KBM-7 (cell line): ENCODE measurements around the gene NR1D1.

Experiments used
- DNase-seq: peaks from one replicate; pipeline ENCODE4 v3.0.0-alpha.2; 2015
- in situ Hi-C: fragments of 300-500 bp; cut with MboI; formaldehyde crosslinking; loops from 2 replicates; pipeline ENCODE4 v1.14.3; 2020; ENCODE audit warnings: low sequenced_read_pairs, low pct_unique_long_range_greater_than_20kb, mixed read lengths

Gene NR1D1

GRCh38 chr17:40086150-40087044 is 14.0 kb downstream of the NR1D1 start:
- in situ Hi-C loops: no loop called here
- DNase-seq: peak; percentile 50

DNA sequence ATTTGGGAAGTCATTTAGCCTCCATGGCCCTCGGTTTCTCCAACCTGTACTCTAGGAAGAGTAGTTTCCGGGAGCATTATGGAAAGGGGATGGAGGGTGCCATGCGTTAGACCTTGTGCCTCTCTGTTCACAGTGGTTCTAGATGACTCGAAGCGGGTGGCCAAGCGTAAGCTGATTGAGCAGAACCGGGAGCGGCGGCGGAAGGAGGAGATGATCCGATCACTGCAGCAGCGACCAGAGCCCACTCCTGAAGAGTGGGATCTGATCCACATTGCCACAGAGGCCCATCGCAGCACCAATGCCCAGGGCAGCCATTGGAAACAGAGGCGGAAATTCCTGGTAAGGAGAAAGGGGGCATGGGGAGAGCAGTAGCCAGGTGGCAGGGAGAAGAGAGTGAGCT is 15.9 kb downstream of the NR1D1 start:
- no peak for DNase-seq
- in situ Hi-C loops: no loop called here

DNA sequence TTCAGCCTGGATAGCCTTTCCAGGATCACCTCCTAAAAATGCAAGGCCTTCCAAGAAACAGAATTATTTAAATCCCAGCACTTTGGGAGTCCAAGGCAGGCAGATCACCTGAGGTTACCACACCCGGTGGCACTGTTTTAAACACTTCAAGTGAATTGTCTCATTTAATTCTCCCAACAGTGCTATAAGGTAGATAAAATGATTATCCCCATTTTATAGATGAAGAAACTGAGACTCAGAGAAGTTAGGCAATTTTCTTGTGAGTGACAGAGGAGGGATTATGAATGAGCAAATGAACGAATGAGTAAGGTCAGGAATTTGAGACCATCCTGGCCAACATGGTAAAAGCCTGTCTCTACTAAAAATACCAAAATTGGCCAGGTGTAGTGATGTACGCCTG is 20.8 kb downstream of the NR1D1 start:
- in situ Hi-C loops: no loop called here
- no peak for DNase-seq

- no peak for DNase-seq
- in situ Hi-C loops: no loop called here
These were observed 23.8 kb downstream of the NR1D1 start for GRCh38 chr17:40076591-40076990.

DNA sequence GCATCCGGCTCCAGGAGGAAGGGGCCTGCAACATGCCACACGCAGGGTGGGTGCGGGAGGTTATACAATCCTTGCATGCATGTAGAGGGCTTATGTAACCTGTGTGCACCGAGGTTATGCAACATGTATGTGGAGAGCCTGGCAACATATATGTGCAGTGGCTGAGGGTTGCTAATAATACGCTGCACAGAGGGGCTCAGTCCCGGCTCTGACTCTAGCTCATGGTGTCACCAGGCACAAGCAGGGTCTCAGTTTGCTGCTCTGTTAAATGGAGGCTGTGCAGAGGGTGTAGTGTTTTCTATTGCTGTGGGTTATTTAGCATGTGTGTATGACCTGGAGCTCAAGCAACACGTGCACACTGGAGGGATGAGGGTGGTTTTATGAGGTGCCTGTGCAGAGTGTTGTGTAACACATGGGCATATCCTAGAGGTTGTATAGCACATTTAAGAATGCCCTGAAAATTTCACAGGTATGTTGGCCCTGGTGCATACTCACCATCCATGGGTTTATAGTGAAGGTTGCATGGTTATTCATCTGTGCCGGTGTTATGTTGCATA is 24.4 kb downstream of the NR1D1 start:
- in situ Hi-C loops: no loop called here
- no peak for DNase-seq

GRCh38 chr17:40075201-40075941 is 25.0 kb downstream of the NR1D1 start:
- in situ Hi-C loops: no loop called here
- peak; percentile 78 for DNase-seq

DNA sequence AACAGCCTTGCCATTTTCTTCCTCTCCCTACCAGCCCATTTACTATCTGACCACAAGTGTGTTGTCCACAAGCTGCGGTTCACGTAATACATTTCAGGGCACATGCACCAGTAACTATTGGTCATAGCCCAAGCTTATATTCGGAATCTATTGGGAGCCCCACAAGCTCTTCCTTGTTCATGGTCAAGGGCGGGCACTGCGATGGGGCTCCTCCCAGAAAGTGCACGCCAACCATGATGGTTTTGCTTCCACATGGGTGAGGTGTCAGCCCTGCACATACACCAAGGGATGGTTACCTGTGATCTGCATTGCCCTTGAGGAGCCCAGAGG is 25.6 kb downstream of the NR1D1 start:
- in situ Hi-C loops: no loop called here

DNA sequence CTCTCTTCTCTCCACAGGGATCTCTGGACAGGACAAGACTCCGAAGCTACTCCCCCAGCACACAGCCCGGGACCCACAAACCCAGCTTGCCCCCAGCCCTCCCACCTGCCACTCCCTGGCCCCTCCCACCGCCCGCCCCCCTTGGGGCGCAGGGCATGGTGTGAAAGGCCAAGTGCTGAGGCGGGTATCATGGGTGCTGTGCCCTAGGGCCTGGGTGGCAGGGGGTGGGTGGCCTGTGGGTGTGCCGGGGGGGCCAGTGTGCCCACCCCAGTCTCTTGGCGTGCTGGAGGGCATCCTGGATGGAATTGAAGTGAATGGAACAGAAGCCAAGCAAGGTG is 26.2 kb downstream of the NR1D1 start:
- DNase-seq: no peak
- in situ Hi-C loops: no loop called here

More for the DNA sequence above, 25.6 kb downstream of the NR1D1 start:
- DNase-seq: no peak

GRCh38 chr17:40073454-40074174 is 26.8 kb downstream of the NR1D1 start:
- DNase-seq: no peak
- in situ Hi-C loops: no loop called here

GRCh38 chr17:40072735-40073346 is 27.5 kb downstream of the NR1D1 start:
- DNase-seq: no peak
- in situ Hi-C loops: no loop called here

- in situ Hi-C loops: no loop called here
- DNase-seq: peak; percentile 13
These were observed 28.2 kb downstream of the NR1D1 start for GRCh38 chr17:40072040-40072734.

GRCh38 chr17:40071313-40072039 is 28.9 kb downstream of the NR1D1 start:
- DNase-seq: no peak
- in situ Hi-C loops: no loop called here

GRCh38 chr17:40070709-40071312 is 29.6 kb downstream of the NR1D1 start:
- in situ Hi-C loops: no loop called here
- DNase-seq: no peak

GRCh38 chr17:40069751-40070708 is 30.4 kb downstream of the NR1D1 start:
- in situ Hi-C loops: no loop called here

GRCh38 chr17:40068917-40069750 is 31.3 kb downstream of the NR1D1 start:
- peak; percentile 78 for DNase-seq
- in situ Hi-C loops: no loop called here

More at GRCh38 chr17:40069751-40070708, 30.4 kb downstream of the NR1D1 start:
- DNase-seq: peak; percentile 25

GRCh38 chr17:40068584-40068916 is 31.8 kb downstream of the NR1D1 start:
- in situ Hi-C loops: no loop called here

More at GRCh38 chr17:40068584-40068916, 31.8 kb downstream of the NR1D1 start:
- no peak for DNase-seq
